ENCODE measurements around the gene ATP2B2.

Gene ATP2B2

DNA sequence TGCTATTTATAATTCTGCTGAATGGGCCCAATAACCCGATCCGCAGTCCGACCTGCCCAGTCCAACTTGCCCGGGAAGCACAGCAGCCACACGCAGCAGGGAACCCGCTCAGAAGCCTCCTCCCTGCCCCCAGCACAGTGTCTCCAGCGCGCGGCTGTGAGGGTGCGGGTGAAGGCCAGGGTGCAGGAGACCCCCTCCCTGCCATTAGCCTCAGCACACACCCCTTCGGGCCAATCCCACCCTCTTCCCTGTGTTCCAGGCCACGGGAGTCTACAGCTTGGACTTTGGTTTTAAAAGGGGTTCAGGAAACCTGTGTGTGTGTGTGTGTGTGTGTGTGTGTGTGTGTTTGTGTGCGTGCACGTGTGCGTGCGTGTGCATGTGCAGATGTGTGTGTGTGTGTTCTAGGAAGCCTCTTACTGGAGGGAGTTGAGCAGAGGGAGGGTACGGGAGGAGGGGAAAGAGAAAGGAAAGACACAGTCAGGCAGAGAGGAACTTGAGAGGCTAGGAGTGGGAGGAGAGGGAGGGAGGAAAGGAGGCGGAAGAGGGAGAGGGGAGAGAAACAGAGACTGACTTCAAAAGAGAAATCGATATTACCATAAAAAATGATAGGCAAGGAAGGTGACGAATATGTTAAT lies 34.2 kb downstream of the ATP2B2 start:
- in situ Hi-C loops (cut with MboI; ENCODE audit: low sequenced_read_pairs), result no loop called here

DNA sequence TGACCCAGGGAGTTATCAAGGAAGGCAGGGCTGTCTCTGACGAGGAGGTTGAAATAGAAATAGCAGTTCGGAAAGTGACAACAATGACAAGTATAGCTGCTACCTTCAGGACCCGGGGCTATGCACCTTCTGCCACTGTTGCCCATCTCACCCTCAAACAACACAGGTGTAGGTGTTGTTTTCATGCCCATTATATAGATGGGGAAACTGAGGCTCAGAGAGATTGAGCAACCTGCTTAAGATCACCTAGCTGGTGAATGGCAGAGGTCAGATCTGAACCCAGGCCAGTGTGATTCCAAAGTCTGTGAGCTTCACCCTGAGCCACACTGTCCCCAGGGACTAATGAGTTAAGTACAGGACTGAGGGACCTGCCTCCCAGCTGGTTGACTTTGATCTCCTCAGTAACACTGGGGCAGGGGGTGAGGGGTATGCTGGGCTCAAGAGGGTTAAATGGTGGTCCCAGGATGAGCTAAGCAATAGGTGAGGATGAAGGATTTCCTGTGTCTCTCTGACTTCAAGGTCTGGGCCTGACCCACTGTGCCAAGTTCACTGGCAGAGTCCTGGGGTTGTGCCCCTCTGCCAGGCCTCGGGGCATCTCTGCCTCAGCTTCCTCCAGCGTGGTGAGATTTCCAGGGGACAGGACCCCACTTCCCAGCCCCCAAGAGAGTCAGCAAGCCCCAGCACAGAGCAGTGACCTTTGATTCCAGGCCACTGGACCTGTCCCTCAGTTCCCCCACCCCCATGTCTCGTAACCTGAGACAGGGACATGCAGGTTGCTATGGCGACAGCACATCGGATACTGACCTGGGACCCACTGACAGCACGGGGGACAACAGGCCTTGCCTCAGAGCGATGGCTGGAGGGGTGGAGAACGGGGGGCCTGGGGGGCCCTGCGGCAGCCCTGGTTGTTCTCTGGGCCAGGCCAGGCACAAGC lies 35.0 kb downstream of the ATP2B2 start:
- in situ Hi-C loops (cut with MboI; ENCODE audit: low sequenced_read_pairs), result no loop called here

DNA sequence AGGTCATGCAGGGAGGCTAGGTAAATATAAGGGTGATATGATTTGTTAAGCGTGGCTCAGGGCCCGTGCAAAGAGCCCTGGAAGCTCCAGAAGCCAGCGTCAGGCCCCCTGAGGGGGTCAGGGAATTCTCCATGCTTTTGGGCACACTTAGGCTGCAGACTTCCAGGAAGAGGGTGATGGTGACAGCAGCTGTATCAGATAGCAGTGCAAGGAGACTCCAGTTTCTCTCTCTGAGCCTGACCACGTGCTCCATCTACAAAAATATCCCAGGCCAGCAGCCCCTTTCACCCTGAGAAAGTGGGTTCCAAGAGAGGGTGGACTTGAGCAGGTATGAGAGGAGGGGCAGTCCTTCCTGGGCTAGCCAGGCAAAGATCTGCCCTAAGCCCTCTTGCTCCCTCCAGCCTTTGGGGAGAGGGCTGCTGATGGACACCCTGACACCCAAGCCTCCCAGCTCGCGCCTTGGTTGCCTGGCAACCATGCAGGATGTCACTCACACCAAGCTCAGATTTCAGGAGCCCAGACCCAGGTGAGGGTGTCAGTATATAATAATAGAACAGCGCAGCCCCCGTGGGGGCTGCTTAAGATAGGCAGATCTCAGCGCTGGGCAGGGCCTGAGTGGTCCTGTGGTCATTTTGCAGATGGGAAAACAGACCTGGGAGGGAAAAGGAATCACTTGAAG lies 35.8 kb downstream of the ATP2B2 start:
- in situ Hi-C loops (cut with MboI; ENCODE audit: low sequenced_read_pairs), result no loop called here

DNA sequence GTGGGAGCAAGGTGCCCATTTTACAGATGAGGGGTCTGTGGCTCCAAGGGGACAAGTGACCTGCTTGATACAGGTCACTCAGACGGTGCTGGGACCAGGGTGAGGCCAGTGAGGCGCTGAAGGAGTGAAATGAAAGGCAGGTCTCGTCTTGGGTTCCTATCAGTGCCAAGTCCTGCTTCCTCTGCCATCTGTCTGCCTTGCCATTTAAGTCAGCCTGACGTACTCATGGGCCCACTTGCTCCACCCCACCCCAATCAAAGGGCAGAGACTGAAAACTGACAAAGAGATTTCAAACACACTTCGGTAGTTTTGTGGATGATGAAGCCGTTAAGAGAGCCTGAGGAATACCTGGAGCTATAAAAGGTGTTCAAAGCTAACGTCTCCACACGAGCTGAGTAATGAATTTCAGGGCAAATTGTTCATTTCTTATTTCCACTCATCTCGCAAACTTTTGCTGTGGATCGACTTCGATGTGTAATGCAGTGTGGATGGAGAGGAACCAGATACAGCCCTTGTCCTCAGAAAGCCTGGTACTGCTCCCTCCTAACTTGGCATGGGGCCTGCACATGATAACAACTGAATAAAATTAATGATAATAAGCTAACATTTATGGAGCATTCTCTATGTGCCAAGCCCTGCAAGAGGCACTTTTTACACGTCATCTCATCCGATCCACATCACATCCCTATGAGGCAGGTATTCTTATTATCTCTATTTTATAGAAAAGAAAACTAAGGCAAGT lies 36.6 kb downstream of the ATP2B2 start:
- in situ Hi-C loops (cut with MboI; ENCODE audit: low sequenced_read_pairs), result no loop called here

GRCh38 chr3:10467904-10468612 lies 37.3 kb downstream of the ATP2B2 start:
- in situ Hi-C loops (cut with MboI; ENCODE audit: low sequenced_read_pairs), result no loop called here

DNA sequence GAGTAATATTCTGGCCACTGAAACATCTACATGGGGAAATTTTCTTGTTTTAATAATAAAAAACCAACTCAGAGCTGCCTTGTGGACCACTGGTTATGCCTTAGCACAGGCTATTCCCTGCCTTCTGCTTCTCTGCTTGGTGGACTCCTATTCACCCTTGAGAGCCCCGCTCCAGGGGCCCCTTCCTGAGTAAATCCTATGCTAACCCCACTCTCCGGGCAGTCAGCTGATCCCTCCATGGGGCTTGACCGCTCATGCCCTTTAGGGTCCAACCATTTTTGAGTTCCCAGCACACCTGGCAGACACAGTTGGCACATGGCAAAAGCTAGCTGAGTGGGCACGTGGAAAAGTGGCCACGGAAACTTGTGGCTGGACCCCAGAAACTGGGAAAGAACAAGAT lies 38.2 kb downstream of the ATP2B2 start:
- in situ Hi-C loops (cut with MboI; ENCODE audit: low sequenced_read_pairs), result no loop called here

DNA sequence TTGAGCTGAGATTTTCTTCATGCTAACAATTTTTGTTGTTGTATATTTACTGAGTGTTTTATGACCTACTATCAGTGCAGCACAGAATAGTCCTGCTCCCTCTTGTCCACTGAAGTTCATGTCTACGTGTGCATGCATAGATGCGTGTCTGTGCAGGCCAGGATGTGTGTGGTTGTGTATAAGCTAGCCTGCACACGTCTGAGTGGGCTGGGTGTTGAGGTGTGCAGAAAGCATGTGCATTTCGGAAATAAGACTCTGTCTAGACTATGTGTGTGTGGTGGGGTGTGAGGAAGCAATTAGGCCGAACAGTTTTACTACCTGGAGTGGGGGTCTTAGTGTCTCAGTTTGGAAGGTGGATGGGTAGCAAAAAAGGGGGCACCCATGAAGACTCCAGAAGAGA lies 39.2 kb downstream of the ATP2B2 start:
- in situ Hi-C loops (cut with MboI; ENCODE audit: low sequenced_read_pairs), result no loop called here

GRCh38 chr3:10465161-10465560 lies 40.2 kb downstream of the ATP2B2 start:
- in situ Hi-C loops (cut with MboI; ENCODE audit: low sequenced_read_pairs), result no loop called here

- in situ Hi-C loops (cut with MboI; ENCODE audit: low sequenced_read_pairs), result no loop called here
Observed at GRCh38 chr3:10463533-10464434, 41.6 kb downstream of the ATP2B2 start.

- in situ Hi-C loops (cut with MboI; ENCODE audit: low sequenced_read_pairs), result no loop called here
Observed at GRCh38 chr3:10462641-10463532, 42.5 kb downstream of the ATP2B2 start.

GRCh38 chr3:10460951-10461545 lies 44.3 kb downstream of the ATP2B2 start:
- in situ Hi-C loops (cut with MboI; ENCODE audit: low sequenced_read_pairs), result no loop called here

- in situ Hi-C loops (cut with MboI; ENCODE audit: low sequenced_read_pairs), result no loop called here
Observed at GRCh38 chr3:10459954-10460754, 45.2 kb downstream of the ATP2B2 start.

DNA sequence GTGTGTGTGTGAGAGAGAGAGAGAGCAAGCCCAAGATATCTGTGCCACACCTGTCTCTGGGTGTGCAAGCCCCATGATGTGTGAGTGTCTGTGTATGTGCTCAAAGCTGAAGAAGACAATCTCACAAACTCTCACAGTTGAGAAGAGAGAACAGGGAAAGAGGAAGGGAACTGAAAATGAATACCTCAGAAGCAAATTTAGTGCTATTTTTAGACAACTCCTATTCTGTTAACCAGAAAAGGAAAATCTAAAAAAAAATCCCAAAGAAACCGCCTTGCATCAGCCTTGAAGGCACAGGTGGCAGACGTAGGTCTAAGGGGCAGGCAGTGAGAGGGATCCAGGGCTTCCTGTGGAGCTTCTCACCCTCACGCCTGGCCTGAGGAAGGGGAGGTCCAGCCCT lies 47.8 kb downstream of the ATP2B2 start:
- in situ Hi-C loops (cut with MboI; ENCODE audit: low sequenced_read_pairs), result no loop called here

- in situ Hi-C loops (cut with MboI; ENCODE audit: low sequenced_read_pairs), result no loop called here
Observed at GRCh38 chr3:10456981-10457380, 48.4 kb downstream of the ATP2B2 start.

- in situ Hi-C loops (cut with MboI; ENCODE audit: low sequenced_read_pairs), result no loop called here
Observed at GRCh38 chr3:10455545-10455914, 49.9 kb downstream of the ATP2B2 start.

- in situ Hi-C loops (cut with MboI; ENCODE audit: low sequenced_read_pairs), result no loop called here
Observed at GRCh38 chr3:10454907-10455544, 50.4 kb downstream of the ATP2B2 start.

Data from HL-60/S4 treated with retinoic acid at 250 ng/mL for 4 days and 3 days (cell line).